Ishikawa (cell line): ENCODE measurements around the gene PTPA.

Experiments
- CEBPB ChIP-seq: IDR thresholded peaks from 2 replicates; pipeline ENCODE4 v1.6.1; 2012
- CREB1 ChIP-seq: IDR thresholded peaks from 2 replicates; pipeline ENCODE4 v1.6.1; 2012; ENCODE audit warnings: low read depth
- EGR1 ChIP-seq: IDR thresholded peaks from 2 replicates; pipeline ENCODE4 v1.6.1; 2012
- EP300 ChIP-seq: IDR thresholded peaks from 2 replicates; pipeline ENCODE4 v1.6.1; 2012; ENCODE audit warnings: borderline replicate concordance
- FOXM1 ChIP-seq: IDR thresholded peaks from 2 replicates; pipeline ENCODE4 v1.6.1; 2012; ENCODE audit warnings: low read depth, borderline replicate concordance
- MAX ChIP-seq: IDR thresholded peaks from 2 replicates; pipeline ENCODE4 v1.6.1; 2012
- NFIC ChIP-seq: IDR thresholded peaks from 2 replicates; pipeline ENCODE4 v1.6.1; 2012
- RAD21 ChIP-seq: IDR thresholded peaks from 2 replicates; pipeline ENCODE4 v1.6.1; 2012; ENCODE audit warnings: low read depth
- REST ChIP-seq: IDR thresholded peaks from 2 replicates; pipeline ENCODE4 v1.6.1; 2012; ENCODE audit warnings: low read depth, mild to moderate bottlenecking
- TAF1 ChIP-seq: IDR thresholded peaks from 2 replicates; pipeline ENCODE4 v1.6.1; 2012; ENCODE audit warnings: low read depth, mild to moderate bottlenecking
- TCF12 ChIP-seq: IDR thresholded peaks from 2 replicates; pipeline ENCODE4 v1.6.1; 2012; ENCODE audit warnings: low read depth
- TEAD4 ChIP-seq: IDR thresholded peaks from 2 replicates; pipeline ENCODE4 v1.6.1; 2012
- YY1 ChIP-seq: IDR thresholded peaks from 2 replicates; pipeline ENCODE4 v1.6.1; 2012; ENCODE audit warnings: low read depth
- ZBTB7A ChIP-seq: IDR thresholded peaks from 2 replicates; pipeline ENCODE4 v1.6.1; 2012; ENCODE audit warnings: low read depth
- TF ChIP-seq, protein P1 (sequence below): IDR thresholded peaks from 2 replicates; pipeline ENCODE4 v1.6.1; 2012

Gene PTPA

DNA sequence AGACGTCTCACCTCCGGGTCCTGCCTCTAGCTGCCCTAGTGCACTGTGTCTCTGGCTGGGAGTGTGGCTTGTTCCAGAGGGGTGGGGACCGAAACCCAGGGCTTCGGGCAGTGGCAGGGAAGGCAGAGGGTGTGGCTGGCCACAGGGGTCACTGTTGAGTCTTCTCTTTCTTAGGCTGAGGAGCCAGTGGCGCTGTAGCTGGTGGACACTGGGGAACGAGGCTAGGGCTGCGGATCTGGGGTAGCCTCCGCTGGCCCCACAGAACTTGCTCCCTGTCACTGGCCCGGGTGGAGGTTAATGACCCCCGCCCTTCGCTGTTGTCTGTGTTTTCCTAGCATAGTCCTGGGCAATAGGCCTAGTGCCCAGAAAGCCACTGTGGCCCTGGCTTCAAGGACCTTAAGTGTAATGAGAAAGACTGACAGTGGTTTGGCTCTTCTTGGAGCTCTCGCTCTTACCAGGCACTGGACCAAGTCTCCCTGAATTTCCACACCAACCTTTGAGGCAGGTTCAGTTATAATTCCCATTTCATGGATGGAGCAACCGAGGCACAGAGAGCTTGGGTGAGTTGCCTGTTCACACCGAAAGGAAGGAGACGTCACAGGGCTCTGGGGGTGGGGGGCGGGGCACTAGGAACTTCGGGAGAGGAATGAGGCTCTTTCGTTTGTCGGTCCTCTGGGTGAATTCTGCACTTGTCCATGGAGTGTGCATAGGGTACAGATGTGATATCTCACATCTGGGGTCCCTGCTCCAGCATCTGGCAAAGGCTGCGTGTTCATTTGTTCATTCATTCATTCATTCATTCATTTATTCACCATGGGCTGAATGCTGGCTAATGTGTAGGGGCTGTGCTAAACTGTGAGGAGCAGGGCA is 71.6 kb downstream of the PTPA start:
- TF ChIP-seq CREB1 (no peak), RAD21 (peak; percentile 34), TCF12 (no peak), ZBTB7A (no peak), EGR1 (no peak), TAF1 (no peak)

DNA sequence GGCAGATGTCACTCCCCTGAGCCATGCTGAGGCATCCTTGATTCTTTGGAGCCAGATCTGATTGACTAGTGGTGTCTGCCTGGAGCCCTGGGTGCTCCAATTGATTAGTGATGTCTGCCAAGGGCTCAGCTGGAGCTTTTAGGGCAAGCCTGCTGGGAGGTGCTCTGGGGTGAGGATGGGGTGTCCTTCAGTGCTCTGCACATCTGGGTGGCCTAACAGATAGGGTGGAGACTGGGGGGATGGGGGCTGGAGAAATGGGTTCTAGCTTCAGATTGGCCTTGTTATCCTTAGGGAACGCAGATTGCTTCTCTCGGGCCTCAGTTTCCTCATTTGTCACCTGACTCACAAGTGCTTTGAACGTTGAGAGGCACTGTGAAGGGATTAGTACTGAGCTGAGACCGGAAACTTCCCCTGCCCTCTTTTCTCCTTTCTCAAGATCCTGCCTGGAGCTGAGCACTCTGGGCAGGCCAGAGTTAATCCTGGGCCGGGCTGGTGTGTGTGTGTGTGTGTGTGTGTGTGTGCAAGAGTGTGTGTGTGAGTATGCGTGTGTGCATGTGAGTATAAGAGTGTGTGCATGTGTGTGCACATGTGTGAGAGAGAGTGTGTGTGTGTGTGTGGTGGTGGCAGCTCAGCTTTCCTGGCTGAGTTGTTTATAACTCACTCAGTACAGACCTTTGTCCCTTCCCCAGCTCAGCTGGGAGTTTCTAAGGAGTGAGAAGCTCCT is 72.4 kb downstream of the PTPA start:
- TF ChIP-seq YY1 (no peak), EP300 (no peak), CREB1 (no peak), FOXM1 (no peak), RAD21 (no peak), TAF1 (no peak), CEBPB (no peak), ZBTB7A (no peak), NFIC (no peak), MAX (no peak), TEAD4 (no peak), TCF12 (no peak)
- TF ChIP-seq, protein P1, sequence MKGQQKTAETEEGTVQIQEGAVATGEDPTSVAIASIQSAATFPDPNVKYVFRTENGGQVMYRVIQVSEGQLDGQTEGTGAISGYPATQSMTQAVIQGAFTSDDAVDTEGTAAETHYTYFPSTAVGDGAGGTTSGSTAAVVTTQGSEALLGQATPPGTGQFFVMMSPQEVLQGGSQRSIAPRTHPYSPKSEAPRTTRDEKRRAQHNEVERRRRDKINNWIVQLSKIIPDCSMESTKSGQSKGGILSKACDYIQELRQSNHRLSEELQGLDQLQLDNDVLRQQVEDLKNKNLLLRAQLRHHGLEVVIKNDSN = no peak

DNA sequence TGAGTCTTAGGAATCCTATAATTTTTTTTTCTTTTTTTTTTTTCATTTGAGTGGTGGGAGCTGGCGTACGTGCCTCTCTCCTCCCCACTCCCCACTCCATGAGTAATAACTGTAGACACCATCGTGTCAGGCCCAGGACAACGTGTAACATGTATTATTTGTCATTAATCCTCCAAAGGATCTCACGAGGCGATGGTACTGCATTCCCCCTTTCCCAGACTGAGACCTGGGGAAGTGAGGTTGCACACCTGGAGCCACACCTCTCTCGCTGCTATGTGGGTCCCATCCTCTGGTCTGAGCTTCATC is 73.0 kb downstream of the PTPA start:
- no peak for TF ChIP-seq MAX
- TF ChIP-seq FOXM1 = no peak
- no peak for TF ChIP-seq CREB1
- no peak for TF ChIP-seq EP300
- TF ChIP-seq, protein P1 = no peak
- TF ChIP-seq CEBPB = no peak
- no peak for TF ChIP-seq RAD21
- TF ChIP-seq YY1 = no peak
- TF ChIP-seq REST = no peak
- no peak for TF ChIP-seq EGR1
- no peak for TF ChIP-seq TEAD4
- no peak for TF ChIP-seq NFIC

DNA sequence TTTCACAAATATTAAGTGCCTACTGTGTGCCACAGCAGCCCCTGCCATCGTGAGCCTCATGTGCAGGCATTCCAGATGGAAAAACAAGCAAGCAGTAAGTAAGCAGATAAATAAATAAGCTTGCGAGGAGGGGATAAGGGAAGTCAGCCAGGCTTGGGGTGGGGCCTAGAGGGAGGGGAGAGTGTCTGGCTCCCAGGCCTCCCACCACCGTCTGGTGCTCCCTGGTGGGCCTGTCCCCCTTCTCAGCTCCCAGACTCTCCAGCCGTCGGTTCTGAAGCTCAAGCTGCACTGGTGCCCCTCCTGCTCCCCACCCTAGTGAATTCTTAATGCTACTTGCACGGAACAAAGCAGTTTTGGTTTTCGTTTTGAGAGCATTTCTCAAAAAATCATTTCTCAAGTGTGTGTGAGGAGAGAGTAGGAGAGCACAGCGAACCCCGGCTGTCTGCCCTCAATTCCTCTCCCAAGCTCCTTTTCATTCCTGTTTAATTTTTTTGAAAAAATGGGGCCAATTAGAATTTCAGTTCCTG is 73.4 kb downstream of the PTPA start:
- TF ChIP-seq TEAD4 = no peak
- no peak for TF ChIP-seq REST
- TF ChIP-seq YY1 = no peak
- no peak for TF ChIP-seq CEBPB
- no peak for TF ChIP-seq FOXM1

- TF ChIP-seq ZBTB7A (no peak), TEAD4 (no peak), FOXM1 (no peak), RAD21 (no peak), CEBPB (no peak), NFIC (no peak), EGR1 (no peak), CREB1 (no peak), YY1 (no peak), TCF12 (no peak), TAF1 (no peak), EP300 (no peak), MAX (no peak), REST (no peak)
- TF ChIP-seq, protein P1 = no peak
Observed at GRCh38 chr9:129185402-129185801, 74.2 kb downstream of the PTPA start.
